GM19452 (cell line): ENCODE results near the gene DNAH17.

Experiments used
- ATAC-seq: cut with Tn5 transposase; IDR thresholded peaks from one replicate; pipeline ENCODE4 v1.9.1; 2021; ENCODE audit not compliant: unreplicated experiment

DNAH17 gene

DNA sequence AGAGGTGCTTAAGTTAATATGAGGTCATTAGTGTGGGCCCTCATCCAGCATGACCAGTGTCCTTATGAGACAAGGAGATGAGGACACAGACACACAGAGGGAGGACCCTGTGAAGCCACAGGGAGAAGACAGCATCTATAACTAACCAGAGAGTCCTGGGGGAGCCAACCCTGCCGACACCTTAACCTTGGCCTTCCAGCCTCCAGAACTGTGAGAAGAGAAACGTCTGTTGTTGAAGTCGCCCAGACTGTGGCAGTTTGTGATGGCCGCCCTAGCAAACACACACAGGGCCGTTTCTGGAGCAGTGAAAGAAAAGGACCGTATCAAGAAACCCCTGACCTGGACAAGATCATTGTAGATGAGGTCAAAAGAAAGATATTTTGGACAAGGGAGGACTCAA lies 26.7 kb downstream of the DNAH17 start:
- ATAC-seq: no peak

GRCh38 chr17:78548725-78549124 lies 28.5 kb downstream of the DNAH17 start:
- no peak for ATAC-seq

GRCh38 chr17:78547035-78547434 lies 30.2 kb downstream of the DNAH17 start:
- ATAC-seq: no peak

DNA sequence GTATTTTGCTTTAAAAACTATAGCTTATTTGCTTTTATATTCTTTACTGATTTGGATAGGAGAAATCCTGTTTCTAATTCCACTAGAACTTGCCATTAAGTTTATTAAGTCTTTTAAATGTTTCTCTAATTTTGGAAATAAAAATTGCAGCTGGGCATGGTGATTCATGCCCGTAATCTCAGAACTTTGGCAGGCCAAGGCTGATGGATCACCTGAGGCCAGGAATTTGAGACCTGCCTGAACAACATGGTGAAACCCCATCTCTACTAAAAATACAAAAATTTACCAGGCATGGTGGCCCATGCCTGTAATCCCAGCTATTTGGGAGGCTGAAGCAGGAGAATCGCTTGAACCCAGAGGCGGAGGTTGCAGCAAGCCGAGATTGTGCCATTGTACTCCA lies 30.7 kb downstream of the DNAH17 start:
- no peak for ATAC-seq

DNA sequence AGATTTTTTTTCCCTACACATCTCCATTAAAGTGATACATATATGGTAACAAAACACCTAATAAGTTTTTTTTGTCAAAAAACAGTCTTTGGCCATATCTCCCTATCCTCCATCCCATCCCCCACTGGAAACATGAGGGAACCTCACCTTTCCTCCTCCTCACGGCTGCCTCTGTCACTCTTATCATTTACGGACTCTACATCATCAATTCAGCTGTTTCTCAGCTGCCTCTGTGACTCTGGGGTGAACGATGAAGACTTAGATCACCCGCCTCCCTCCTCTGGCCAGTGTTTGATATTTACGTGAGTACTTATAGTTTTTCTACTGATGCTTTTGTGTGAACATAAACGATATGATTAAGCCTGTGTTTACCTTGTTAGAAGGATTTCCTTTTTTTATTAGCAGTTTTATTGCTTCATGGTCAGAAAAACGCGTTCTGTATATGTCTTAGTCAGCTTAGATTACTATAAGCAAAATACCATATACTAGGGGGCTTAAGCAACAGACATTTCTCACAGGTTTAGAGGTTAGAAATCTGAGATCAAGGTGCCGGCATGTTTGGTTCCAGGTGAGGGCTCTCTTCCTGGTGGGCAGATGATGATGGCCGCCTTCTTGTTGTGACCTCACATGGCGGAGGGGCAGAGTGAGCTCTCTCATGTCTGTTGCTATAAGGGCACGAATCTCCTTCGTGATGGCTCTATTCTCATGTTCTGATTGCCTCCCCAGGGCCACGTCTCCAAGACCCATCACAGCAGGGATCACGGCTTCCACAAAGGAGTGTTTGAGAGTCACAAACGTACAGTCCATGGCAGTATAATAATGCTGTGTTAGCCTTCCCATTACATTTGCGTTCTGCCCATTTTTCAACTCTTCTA lies 32.1 kb downstream of the DNAH17 start:
- ATAC-seq: no peak

DNA sequence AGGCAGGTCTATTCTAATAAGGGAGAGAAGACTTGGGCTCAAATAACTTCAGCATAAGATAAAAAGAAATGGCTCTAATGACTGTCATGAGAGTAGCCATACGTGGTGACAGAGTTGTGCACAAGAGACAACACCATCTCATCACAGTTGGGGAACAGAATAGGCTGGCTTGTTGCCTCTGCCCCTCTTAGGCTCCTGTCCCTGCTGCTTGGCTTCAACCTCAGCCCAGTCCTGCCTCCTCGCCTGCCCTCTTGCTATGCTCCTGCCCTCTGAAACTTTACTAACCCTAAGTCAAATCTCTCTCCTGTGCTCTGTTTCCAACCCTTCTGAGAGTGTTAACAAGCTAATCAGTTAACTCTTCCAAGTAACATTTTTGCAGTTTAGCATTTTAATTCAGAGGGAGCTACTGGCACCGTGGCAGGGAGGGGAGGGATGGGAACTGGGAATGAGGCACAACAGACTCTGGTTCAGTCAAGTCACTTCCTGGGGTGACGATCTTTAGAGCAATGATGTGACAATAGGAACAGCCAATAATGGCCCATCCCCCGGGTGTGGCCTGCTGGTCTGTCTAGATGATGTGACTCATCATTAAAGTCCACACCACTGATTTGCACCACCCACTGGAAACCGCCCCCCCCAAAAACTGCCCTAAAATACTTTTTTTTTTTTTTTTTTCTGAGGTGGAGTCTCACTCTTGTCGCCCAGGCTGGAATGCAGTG lies 35.5 kb downstream of the DNAH17 start:
- ATAC-seq: no peak

GRCh38 chr17:78539781-78540180 lies 37.4 kb downstream of the DNAH17 start:
- ATAC-seq: no peak

DNA sequence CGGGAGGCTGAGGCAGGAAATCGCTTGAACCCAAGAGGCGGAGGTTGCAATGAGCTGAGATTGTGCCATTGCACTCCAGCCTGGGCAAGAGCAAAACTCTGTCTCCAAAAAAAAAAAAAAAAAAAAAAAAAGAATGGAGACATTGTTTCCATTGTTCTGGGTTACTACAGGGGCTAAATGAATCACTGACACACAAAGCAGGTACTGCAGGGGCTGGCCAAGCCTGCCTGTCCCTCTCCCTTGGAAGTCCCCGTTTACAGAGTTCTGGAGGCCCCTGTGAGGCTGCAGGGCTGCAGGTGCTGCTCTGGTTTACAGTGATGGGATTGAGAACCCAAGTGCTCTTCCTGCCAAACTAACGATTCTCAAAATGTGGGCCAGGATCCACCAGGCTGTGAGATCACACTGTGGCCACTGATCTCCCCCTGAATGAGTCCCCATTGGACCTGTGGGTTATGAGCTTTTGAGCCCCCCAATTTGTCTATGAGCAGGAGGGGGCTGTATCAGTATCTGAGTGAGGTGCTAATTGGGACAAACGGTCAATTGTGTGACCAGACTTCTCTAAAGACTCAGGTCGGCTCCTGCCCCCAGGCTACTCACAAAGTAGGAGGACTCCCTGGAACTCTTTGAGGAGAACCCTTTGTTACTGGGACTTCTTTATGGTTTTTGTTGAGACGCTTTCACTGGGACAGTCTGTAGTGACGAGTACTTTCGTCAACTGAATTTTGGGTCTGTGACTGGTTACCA lies 39.0 kb downstream of the DNAH17 start:
- no peak for ATAC-seq

GRCh38 chr17:78537217-78537860 lies 39.9 kb downstream of the DNAH17 start:
- ATAC-seq: no peak

DNA sequence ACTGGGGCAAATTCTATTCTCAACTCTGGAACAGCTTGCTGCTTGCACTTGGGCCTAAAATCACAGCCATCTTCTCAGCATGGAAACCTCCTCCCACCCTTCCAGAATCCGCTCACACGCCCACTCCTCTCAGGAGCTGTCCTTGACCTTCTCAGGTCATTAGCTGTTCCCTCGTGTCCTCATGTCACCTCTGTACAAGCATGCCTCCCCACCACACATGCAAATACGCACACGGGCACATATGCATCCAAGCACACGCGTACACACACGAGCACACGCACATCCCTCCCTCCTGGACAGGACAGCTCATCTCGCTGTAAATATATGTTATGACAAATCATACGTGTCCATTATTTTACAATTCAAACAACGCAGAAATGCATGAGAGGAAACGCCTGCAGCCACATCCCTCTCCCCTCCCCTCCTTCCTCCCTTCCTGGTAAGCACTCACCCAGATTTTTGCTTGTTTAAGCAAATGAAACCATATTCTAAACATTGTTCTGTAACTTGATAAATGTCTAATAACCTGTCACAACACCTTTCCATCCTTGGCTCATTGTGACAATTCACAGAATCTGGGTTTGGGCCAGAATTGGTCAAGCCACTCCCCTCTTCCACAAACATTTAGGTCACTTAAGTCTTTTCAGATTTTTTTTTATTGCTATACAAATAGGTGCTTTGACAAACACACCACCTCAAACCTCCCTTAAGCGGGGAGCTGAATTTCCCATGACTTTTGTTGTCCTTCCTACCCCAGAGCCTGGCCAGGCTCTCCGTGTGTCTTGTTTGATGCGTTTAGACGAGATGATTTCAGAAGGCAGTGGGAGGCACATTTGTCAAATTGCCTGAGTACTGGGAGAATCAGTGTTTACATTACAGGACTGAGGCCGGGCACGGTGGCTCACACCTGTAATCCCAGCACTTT lies 41.7 kb downstream of the DNAH17 start:
- no peak for ATAC-seq

- no peak for ATAC-seq
Measured at GRCh38 chr17:78534492-78535272, 42.5 kb downstream of the DNAH17 start.

DNA sequence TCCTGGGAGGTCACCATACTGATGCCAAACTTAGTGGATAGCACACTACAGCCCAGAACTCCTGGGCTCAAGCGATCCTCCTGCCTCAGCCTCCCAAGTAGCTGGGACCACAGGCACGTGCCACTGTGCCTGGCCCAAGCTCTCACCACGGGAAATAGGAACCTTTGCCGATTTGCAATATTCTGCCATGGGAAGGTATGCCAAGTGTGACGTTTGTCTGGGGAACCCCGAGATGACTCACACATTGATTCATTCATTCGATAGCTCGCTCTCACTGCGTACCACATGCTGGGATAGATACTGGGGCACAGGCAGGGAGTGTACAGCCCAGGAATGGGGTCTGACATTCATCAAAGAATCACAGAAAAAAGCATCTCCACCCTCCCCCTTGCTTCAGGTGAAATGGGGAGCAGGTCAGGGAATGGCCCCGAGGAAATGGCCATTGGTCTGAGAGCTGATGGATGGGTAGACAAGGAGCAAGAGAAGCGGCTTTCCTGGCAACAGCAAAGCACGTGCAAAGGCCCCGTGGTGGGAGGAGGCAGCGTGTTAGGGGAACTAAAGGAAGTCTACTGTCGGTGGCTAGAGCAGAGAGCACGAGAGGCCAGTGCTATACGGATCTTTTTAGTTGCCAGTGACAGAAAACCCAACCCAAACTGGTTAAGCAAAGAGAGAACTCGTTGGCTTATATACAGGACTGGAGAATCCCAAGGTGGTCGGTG lies 44.1 kb downstream of the DNAH17 start:
- ATAC-seq: no peak

- ATAC-seq: no peak
Measured at GRCh38 chr17:78532311-78532710, 44.9 kb downstream of the DNAH17 start.

- no peak for ATAC-seq
Measured at GRCh38 chr17:78530675-78531074, 46.5 kb downstream of the DNAH17 start.

DNA sequence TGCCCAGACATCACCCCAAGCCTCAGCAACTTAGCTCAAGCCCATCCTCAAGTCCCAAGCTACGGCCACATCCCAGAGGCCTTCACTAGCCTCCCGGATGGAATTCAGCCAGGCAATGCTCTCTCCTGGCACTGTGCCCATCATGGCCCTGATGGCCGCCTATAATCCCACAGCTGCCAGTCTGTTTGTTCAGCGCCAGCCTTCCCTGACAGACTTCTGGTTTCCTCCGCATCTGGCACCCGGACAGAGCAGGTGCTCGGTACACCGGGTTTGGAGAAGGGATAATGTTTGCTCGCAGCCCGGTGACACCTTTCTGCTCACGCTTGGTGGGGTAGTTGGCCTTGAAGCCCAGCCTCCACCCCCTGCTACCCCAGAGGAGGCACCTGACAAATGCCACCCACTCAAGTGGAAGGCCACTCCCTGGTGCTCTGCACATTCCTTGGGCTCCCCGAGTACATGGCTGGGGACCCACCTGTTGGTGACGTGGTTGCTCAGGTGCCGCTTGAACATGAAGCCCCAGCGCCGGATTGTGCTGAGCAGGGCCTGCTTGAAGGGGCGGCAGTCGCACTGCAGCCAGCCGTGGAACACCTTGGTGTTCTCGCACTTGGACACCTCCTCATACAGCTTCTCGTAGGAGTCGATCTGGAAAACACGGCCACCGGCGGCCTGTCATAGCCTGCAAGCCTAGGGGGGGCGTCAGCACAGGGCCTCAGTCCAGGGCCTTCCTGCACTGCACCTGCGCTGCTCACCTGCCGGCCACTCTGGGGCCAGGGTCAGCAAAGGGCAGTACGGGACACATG lies 47.1 kb downstream of the DNAH17 start:
- ATAC-seq: no peak

DNA sequence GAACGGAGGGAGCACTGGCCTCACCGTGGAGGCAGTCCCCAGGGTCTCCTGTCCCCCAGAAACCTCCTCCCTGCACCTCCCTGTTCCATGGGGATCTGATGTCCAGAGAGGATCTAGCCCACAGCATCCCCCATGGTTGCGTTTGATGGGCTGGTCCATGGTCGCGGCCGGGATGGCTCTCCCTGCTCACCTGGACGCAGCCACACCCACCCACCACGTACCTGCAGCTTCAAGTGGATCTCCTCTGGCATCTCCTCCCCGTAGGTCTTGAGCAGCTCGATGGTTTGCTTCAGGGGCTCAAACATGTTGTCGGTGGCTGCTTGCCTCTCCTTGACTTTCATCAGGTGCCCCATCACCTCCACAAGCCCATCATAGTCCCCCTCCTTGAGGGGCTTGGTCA lies 47.9 kb downstream of the DNAH17 start:
- ATAC-seq: no peak

GRCh38 chr17:78528541-78528940 lies 48.7 kb downstream of the DNAH17 start:
- no peak for ATAC-seq

GRCh38 chr17:78527345-78527744 lies 49.9 kb downstream of the DNAH17 start:
- ATAC-seq: no peak
